ENCODE results near the gene AGT. TPM values are rescaled to one million over a fixed set of nuclear protein-coding genes. Genes with fewer than 3 reads are reported as not detected.

Gene AGT
- total RNA-seq, 1 donor from 2014 or later, result 0.86 TPM

- no peak for ATAC-seq
- no peaks in the 10 kb centered on the region for H3K27me3 ChIP-seq (ENCODE audit: low read depth)
- H3K4me1 ChIP-seq, result peaks cover 30% of the 10 kb centered on the region
- H3K36me3 ChIP-seq, result no peaks in the 10 kb centered on the region
- intact Hi-C loops (cut with DNase I), result no loop called here
- H3K4me3 ChIP-seq, result no peak overlapping the region
- H3K27ac ChIP-seq, result peak overlapping the region; percentile 73
- DNase-seq, result no peak
- no peak for TF ChIP-seq CTCF (IDR thresholded peaks at IDR 0.05)
- no peaks in the 10 kb centered on the region for H3K9me3 ChIP-seq
Observed at GRCh38 chr1:230750986-230751625, 37.2 kb upstream of the AGT start.

GRCh38 chr1:230750576-230750975 lies 36.7 kb upstream of the AGT start:
- ATAC-seq (peak; percentile 21 to 35), DNase-seq (no peak)
- Histone ChIP-seq H3K4me1 (peaks cover 30% of the 10 kb centered on the region), H3K4me3 (no peak overlapping the region), H3K27me3 (ENCODE audit: low read depth) (no peaks in the 10 kb centered on the region), H3K9me3 (no peaks in the 10 kb centered on the region), H3K27ac (no peak overlapping the region), H3K36me3 (no peaks in the 10 kb centered on the region)
- TF ChIP-seq CTCF (IDR thresholded peaks at IDR 0.05), result no peak
- intact Hi-C loops (cut with DNase I), result no loop called here

- no peak overlapping the region for H3K27ac ChIP-seq
- peaks cover 23% of the 10 kb centered on the region for H3K4me1 ChIP-seq
- TF ChIP-seq CTCF (IDR thresholded peaks at IDR 0.05), result no peak
- no peak for ATAC-seq
- H3K36me3 ChIP-seq, result no peaks in the 10 kb centered on the region
- no peak for DNase-seq
- no peaks in the 10 kb centered on the region for H3K27me3 ChIP-seq (ENCODE audit: low read depth)
- H3K9me3 ChIP-seq, result no peaks in the 10 kb centered on the region
- no peak overlapping the region for H3K4me3 ChIP-seq
- intact Hi-C loops (cut with DNase I), result no loop called here
Observed at GRCh38 chr1:230749635-230750034, 35.7 kb upstream of the AGT start.

- DNase-seq, result no peak
Observed at GRCh38 chr1:230749150-230749549, 35.2 kb upstream of the AGT start.

GRCh38 chr1:230747890-230748800 lies 34.2 kb upstream of the AGT start:
- peak overlapping the region; percentile 60 for H3K27ac ChIP-seq
- no peak for DNase-seq
- H3K27me3 ChIP-seq (ENCODE audit: low read depth), result no peaks in the 10 kb centered on the region
- intact Hi-C loops (cut with DNase I), result no loop called here
- TF ChIP-seq CTCF (IDR thresholded peaks at IDR 0.05), result no peak
- peaks cover 17% of the 10 kb centered on the region for H3K4me1 ChIP-seq
- ATAC-seq, result peak; percentile 24 to 45
- no peaks in the 10 kb centered on the region for H3K9me3 ChIP-seq
- no peaks in the 10 kb centered on the region for H3K36me3 ChIP-seq
- peak overlapping the region; percentile 38 for H3K4me3 ChIP-seq

More at GRCh38 chr1:230749150-230749549, 35.2 kb upstream of the AGT start:
- ATAC-seq, result no peak
- no peak for TF ChIP-seq CTCF (IDR thresholded peaks at IDR 0.05)
- peak overlapping the region; percentile 38 for H3K4me3 ChIP-seq
- H3K36me3 ChIP-seq, result no peaks in the 10 kb centered on the region
- no peaks in the 10 kb centered on the region for H3K9me3 ChIP-seq
- no peaks in the 10 kb centered on the region for H3K27me3 ChIP-seq (ENCODE audit: low read depth)
- peaks cover 22% of the 10 kb centered on the region for H3K4me1 ChIP-seq
- intact Hi-C loops (cut with DNase I), result no loop called here
- H3K27ac ChIP-seq, result no peak overlapping the region

Measured in lower lobe of right lung (tissue), 2 donors.